GM12872 (cell line): ENCODE data around the gene FCHO1.

Experiments used
- CTCF ChIP-seq: IDR thresholded peaks from 3 replicates; pipeline ENCODE4 v1.5.1; 2011; ENCODE audit warnings: low read depth, mild to moderate bottlenecking, low read length, moderate library complexity; ENCODE audit not compliant: insufficient read depth

Gene FCHO1

GRCh38 chr19:17718947-17719711 lies 32.1 kb upstream of the FCHO1 start, which contains the start of gene MAP1S:
MAP1S (plus strand) TSS chr19:17719480; CDS start chr19:17719503, 23 bp downstream.
- no peak for TF ChIP-seq CTCF

DNA sequence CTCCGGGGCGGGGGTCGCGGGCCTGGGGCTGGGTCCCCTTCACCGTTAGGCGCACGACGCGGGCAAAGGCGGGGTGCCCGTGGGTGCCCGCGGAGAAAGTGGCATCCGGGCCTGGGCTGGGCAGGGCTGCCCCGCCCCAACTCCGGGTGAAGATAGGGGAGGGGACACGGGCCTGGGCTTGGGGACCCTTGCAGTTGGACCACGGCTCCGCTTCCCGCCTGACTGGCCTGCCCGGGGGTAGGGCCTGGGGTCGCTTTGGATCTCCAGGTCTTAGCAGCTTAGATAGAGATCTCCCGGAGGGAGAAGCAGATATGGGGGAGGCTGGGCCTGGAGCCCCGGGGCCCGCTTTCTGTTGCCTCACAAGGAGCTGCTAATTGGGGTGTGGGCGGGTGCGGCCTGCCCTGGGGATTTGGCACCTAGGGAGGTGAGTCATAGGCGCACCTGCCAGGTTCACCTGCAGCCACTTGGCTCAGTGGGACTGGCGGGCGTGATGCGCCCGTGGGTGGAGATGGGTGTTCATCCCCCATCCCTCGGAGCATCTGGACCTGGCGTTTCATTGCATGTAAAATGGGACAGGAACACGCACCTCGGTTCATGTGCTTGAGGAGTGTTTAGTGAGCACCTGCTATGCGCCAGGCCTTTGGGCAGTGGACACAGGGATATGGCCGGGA lies 31.4 kb upstream of the FCHO1 start:
- no peak for TF ChIP-seq CTCF

GRCh38 chr19:17720440-17720839 lies 30.8 kb upstream of the FCHO1 start:
- no peak for TF ChIP-seq CTCF

GRCh38 chr19:17721111-17721628 lies 30.1 kb upstream of the FCHO1 start:
- TF ChIP-seq CTCF = no peak

GRCh38 chr19:17721821-17722220 lies 29.5 kb upstream of the FCHO1 start:
- no peak for TF ChIP-seq CTCF

- no peak for TF ChIP-seq CTCF
These were observed 28.5 kb upstream of the FCHO1 start for GRCh38 chr19:17722655-17723240.

- TF ChIP-seq CTCF = no peak
These were observed 26.6 kb upstream of the FCHO1 start for GRCh38 chr19:17724655-17725054.
